Measurements from ENCODE around the gene ZNF276.
"Not testable (repeated sequence)": the region's sequence is repeated elsewhere in the genome, so short reads cannot be mapped to it uniquely, and the experiment has no call there.

The ZNF276 gene

GRCh38 chr16:89720813-89721545 is at the start of gene ZNF276, which contains the start of gene VPS9D1:
ZNF276 (plus strand) TSS chr16:89721537; CDS start chr16:89721641, 104 bp downstream.
VPS9D1 (minus strand) TSS chr16:89720898; CDS start chr16:89720861, 37 bp downstream.
- peak; percentile 72 for DNase-seq (ENCODE audit: low read depth)

GRCh38 chr16:89671565-89671964 is 49.8 kb upstream of the ZNF276 start:
- not testable (repeated sequence) for DNase-seq (ENCODE audit: low read depth)

- DNase-seq (ENCODE audit: low read depth) = no peak
Observed at GRCh38 chr16:89672177-89672941, 49.0 kb upstream of the ZNF276 start.

- no peak for DNase-seq (ENCODE audit: low read depth)
Observed at GRCh38 chr16:89678258-89678657, 43.1 kb upstream of the ZNF276 start.

- no peak for DNase-seq (ENCODE audit: low read depth)
Observed at GRCh38 chr16:89685916-89686315, 35.4 kb upstream of the ZNF276 start.

GRCh38 chr16:89686520-89687091 is 34.7 kb upstream of the ZNF276 start, which contains the start of gene CDK10:
CDK10 (plus strand) TSS chr16:89686689; CDS start chr16:89686711, 22 bp downstream.
- peak; percentile 67 for DNase-seq (ENCODE audit: low read depth)

GRCh38 chr16:89687092-89687940 is 34.0 kb upstream of the ZNF276 start:
- peak; percentile 45 for DNase-seq (ENCODE audit: low read depth)

- no peak for DNase-seq (ENCODE audit: low read depth)
Observed at GRCh38 chr16:89688395-89688794, 32.9 kb upstream of the ZNF276 start.

GRCh38 chr16:89689142-89689541 is 32.2 kb upstream of the ZNF276 start:
- DNase-seq (ENCODE audit: low read depth) = no peak

GRCh38 chr16:89689621-89690020 is 31.7 kb upstream of the ZNF276 start:
- not testable (repeated sequence) for DNase-seq (ENCODE audit: low read depth)

GRCh38 chr16:89690392-89690901 is 30.9 kb upstream of the ZNF276 start:
- no peak for DNase-seq (ENCODE audit: low read depth)

GRCh38 chr16:89691231-89691985 is 29.9 kb upstream of the ZNF276 start:
- no peak for DNase-seq (ENCODE audit: low read depth)

GRCh38 chr16:89691986-89692569 is 29.3 kb upstream of the ZNF276 start:
- DNase-seq (ENCODE audit: low read depth) = no peak

GRCh38 chr16:89693289-89693731 is 28.0 kb upstream of the ZNF276 start:
- no peak for DNase-seq (ENCODE audit: low read depth)

- no peak for DNase-seq (ENCODE audit: low read depth)
Observed at GRCh38 chr16:89693931-89694783, 27.2 kb upstream of the ZNF276 start.

- DNase-seq (ENCODE audit: low read depth) = not testable (repeated sequence)
Observed at GRCh38 chr16:89694784-89695085, 26.6 kb upstream of the ZNF276 start.

GRCh38 chr16:89695086-89695874 is 26.1 kb upstream of the ZNF276 start:
- no peak for DNase-seq (ENCODE audit: low read depth)

- no peak for DNase-seq (ENCODE audit: low read depth)
Observed at GRCh38 chr16:89695875-89696669, 25.3 kb upstream of the ZNF276 start.

Data from amniotic epithelial cell (primary cell).